Measurements from ENCODE around the gene BIRC7.

BIRC7 gene

DNA sequence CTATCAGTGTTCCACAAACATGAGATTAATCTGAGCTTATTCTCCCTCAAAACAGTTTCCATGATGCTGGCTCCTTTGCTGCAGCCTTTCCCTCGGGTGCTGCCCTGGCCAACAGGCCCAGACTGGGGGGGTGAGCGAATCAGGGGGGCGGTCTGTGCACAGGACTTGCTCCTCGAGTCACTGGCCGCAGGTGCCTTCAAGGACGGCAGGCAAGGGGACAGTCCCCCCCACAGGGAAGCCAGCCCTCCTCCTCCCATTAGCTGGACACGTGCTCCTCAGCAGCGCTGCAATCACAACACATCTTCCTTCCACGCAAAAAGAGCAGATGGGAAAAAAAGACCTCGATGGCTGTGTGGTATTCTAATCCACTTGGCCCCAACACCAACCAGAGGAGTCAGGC lies 29.8 kb upstream of the BIRC7 start:
- H3K4me3 ChIP-seq (ENCODE audit: low read depth, low read length), result no peak overlapping the region
- no peak for TF ChIP-seq CTCF (IDR thresholded peaks at IDR 0.05; ENCODE audit: control insufficient read depth, extremely low read depth, insufficient read depth)
- no peak for DNase-seq (ENCODE audit: low read depth)

- H3K4me3 ChIP-seq (ENCODE audit: low read depth, low read length), result no peak overlapping the region
- no peak for TF ChIP-seq CTCF (IDR thresholded peaks at IDR 0.05; ENCODE audit: control insufficient read depth, extremely low read depth, insufficient read depth)
- no peak for DNase-seq (ENCODE audit: low read depth)
These were observed 28.8 kb upstream of the BIRC7 start for GRCh38 chr20:63206878-63207277.

DNA sequence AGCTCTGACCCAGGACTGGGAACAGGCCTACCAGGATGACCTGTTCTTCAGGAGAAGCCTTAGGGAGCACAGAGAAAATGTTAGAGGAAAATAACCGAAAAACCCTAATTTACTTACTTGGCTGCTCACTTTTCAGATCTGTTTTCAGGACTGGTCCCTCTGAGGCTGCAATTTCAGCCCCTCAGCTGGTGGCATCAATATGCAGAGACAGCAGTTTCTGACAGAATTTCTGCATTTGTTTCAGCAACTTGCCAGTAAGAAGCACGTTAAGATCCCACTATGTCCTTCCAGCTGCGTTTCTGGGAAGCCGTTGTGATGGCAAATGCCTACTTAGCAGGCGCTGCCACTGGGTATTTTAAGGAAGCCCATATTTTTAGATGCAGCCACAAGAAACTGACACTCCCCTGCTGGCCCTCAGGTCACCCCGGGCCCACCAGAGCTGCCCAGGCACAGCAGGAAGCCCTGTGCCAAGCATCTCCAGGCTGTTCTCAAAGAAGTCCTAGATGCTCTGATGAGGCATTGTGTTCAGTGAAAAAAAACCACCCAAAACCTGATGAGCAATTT lies 27.3 kb upstream of the BIRC7 start:
- DNase-seq (ENCODE audit: low read depth), result no peak
- H3K4me3 ChIP-seq (ENCODE audit: low read depth, low read length), result peak overlapping the region; percentile 14; the same call in 1 of the 2 replicates
- no peak for TF ChIP-seq CTCF (IDR thresholded peaks at IDR 0.05; ENCODE audit: control insufficient read depth, extremely low read depth, insufficient read depth)

DNA sequence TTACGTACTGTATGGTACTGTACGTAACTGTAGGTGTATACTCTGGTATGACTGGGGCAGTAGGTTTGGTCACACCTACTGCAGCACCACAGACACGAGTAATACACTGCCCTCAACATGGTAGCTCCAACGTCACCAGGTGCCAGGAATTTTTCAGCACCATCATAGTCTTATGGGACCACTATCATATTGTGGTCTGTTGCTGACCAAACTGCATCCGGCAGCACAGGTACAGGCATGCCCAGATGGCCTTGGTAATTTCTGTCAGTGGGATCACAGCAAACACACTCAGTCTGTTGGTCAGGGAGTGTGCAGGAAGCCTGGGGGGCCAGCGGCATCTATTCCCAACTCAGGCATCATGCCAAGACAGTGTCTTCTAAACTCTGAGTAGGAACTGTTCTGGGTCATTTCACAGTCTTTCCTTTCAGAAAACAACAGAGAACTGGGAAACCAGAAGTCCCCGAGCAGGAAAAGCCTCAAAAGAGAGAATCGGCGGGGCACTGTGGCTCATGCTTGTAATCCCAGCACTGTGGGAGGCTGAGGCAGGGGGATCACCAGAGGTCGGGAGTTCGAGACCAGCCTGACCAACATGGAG lies 25.6 kb upstream of the BIRC7 start:
- DNase-seq (ENCODE audit: low read depth), result no peak
- H3K4me3 ChIP-seq (ENCODE audit: low read depth, low read length), result no peak overlapping the region
- no peak for TF ChIP-seq CTCF (IDR thresholded peaks at IDR 0.05; ENCODE audit: control insufficient read depth, extremely low read depth, insufficient read depth)

- DNase-seq (ENCODE audit: low read depth), result no peak
These were observed 23.3 kb upstream of the BIRC7 start for GRCh38 chr20:63212393-63212730.

DNA sequence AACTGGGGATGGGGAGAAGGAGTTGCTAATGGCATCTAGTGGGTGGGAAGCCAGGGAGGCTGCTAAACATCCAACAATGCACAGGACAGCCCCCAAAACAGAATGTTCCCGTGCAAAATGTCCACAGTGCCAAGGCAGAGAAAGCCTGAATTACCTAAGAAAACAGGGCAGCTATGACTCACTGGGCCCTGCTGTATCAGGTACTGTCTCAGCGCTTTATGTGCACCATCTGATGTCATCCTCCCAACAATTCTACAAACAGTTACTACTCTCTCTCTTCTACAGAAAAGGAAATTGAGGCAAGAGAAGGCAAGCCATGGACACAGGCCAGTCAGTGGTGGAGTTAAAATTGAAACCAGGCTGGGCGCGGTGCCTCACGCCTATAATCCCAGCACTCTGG lies 22.9 kb upstream of the BIRC7 start:
- no peak for TF ChIP-seq CTCF (IDR thresholded peaks at IDR 0.05; ENCODE audit: control insufficient read depth, extremely low read depth, insufficient read depth)

More at GRCh38 chr20:63212393-63212730, 23.3 kb upstream of the BIRC7 start:
- no peak for TF ChIP-seq CTCF (IDR thresholded peaks at IDR 0.05; ENCODE audit: control insufficient read depth, extremely low read depth, insufficient read depth)
- no peak overlapping the region for H3K4me3 ChIP-seq (ENCODE audit: low read depth, low read length)

GRCh38 chr20:63214514-63214913 lies 21.2 kb upstream of the BIRC7 start:
- TF ChIP-seq CTCF (IDR thresholded peaks at IDR 0.05; ENCODE audit: control insufficient read depth, extremely low read depth, insufficient read depth), result no peak
- no peak for DNase-seq (ENCODE audit: low read depth)
- peak overlapping the region; percentile 92 for H3K4me3 ChIP-seq (ENCODE audit: low read depth, low read length)

More for the DNA sequence above, 22.9 kb upstream of the BIRC7 start:
- H3K4me3 ChIP-seq (ENCODE audit: low read depth, low read length), result no peak overlapping the region
- no peak for DNase-seq (ENCODE audit: low read depth)
